Epithelial cell of prostate (primary cell): ENCODE measurements around the gene DCLK1.

Experiments used
- DNase-seq: peaks from one replicate; pipeline ENCODE4 v3.0.0-alpha.2; 2011; ENCODE audit warnings: low read depth, low spot score
- H3K27ac ChIP-seq: fragments of 450-650 bp; 2 replicates; pipeline ENCODE4 v1.5.1; 2017; ENCODE audit warnings: mild to moderate bottlenecking

The DCLK1 gene

GRCh38 chr13:35850569-35850968 is 280.6 kb downstream of the DCLK1 start:
- no peak overlapping the region for H3K27ac ChIP-seq
- no peak for DNase-seq

GRCh38 chr13:35849256-35849644 is 281.9 kb downstream of the DCLK1 start:
- H3K27ac ChIP-seq, result no peak overlapping the region
- DNase-seq, result no peak

- no peak overlapping the region for H3K27ac ChIP-seq
- DNase-seq, result no peak
These were observed 282.6 kb downstream of the DCLK1 start for GRCh38 chr13:35848336-35849255.

GRCh38 chr13:35843272-35843671 is 287.9 kb downstream of the DCLK1 start:
- no peak for DNase-seq
- no peak overlapping the region for H3K27ac ChIP-seq

- H3K27ac ChIP-seq, result no peak overlapping the region
- DNase-seq, result no peak
These were observed 290.1 kb downstream of the DCLK1 start for GRCh38 chr13:35841060-35841521.

- H3K27ac ChIP-seq, result no peak overlapping the region
- no peak for DNase-seq
These were observed 291.4 kb downstream of the DCLK1 start for GRCh38 chr13:35839806-35840205.

- DNase-seq, result no peak
- H3K27ac ChIP-seq, result no peak overlapping the region
These were observed 292.8 kb downstream of the DCLK1 start for GRCh38 chr13:35838356-35838755.

- H3K27ac ChIP-seq, result no peak overlapping the region
These were observed 294.7 kb downstream of the DCLK1 start for GRCh38 chr13:35836446-35836845.

GRCh38 chr13:35835989-35836388 is 295.2 kb downstream of the DCLK1 start:
- DNase-seq, result no peak
- H3K27ac ChIP-seq, result no peak overlapping the region

More at GRCh38 chr13:35836446-35836845, 294.7 kb downstream of the DCLK1 start:
- no peak for DNase-seq

- no peak overlapping the region for H3K27ac ChIP-seq
These were observed 297.4 kb downstream of the DCLK1 start for GRCh38 chr13:35833608-35834275.

GRCh38 chr13:35833031-35833430 is 298.2 kb downstream of the DCLK1 start:
- DNase-seq, result no peak
- no peak overlapping the region for H3K27ac ChIP-seq

More at GRCh38 chr13:35833608-35834275, 297.4 kb downstream of the DCLK1 start:
- DNase-seq, result no peak

GRCh38 chr13:35832551-35832950 is 298.6 kb downstream of the DCLK1 start:
- H3K27ac ChIP-seq, result no peak overlapping the region
- DNase-seq, result no peak

GRCh38 chr13:35830850-35831450 is 300.2 kb downstream of the DCLK1 start:
- no peak for DNase-seq
- no peak overlapping the region for H3K27ac ChIP-seq

GRCh38 chr13:35826626-35827254 is 304.4 kb downstream of the DCLK1 start:
- DNase-seq, result no peak
- H3K27ac ChIP-seq, result no peak overlapping the region

GRCh38 chr13:35824825-35825224 is 306.4 kb downstream of the DCLK1 start:
- H3K27ac ChIP-seq, result no peak overlapping the region

GRCh38 chr13:35824395-35824794 is 306.8 kb downstream of the DCLK1 start:
- no peak overlapping the region for H3K27ac ChIP-seq
- no peak for DNase-seq

More at GRCh38 chr13:35824825-35825224, 306.4 kb downstream of the DCLK1 start:
- no peak for DNase-seq

GRCh38 chr13:35822666-35823065 is 308.5 kb downstream of the DCLK1 start:
- H3K27ac ChIP-seq, result no peak overlapping the region
- DNase-seq, result no peak

GRCh38 chr13:35818633-35819067 is 312.5 kb downstream of the DCLK1 start:
- no peak for DNase-seq
- no peak overlapping the region for H3K27ac ChIP-seq

- H3K27ac ChIP-seq, result no peak overlapping the region
- no peak for DNase-seq
These were observed 313.3 kb downstream of the DCLK1 start for GRCh38 chr13:35817642-35818607.
